ENCODE data around the gene RBM20. TPM values are rescaled to one million over a fixed set of nuclear protein-coding genes. Genes with fewer than 3 reads are reported as not detected.

RBM20 gene
- total RNA-seq, 8 experiments from 2014 or later, result 0.31 to 19.1 (median 8.8) TPM

Other genes starting within 250 kb of the RBM20 start
- 10 to 100 TPM in 2 of 8 experiments, 1 to 10 TPM in 6; 2.5 to 24.4 (median 4.1) TPM for gene DUSP5, start 146.4 kb upstream of the RBM20 start, total RNA-seq
- 10 to 100 TPM; 15.2 to 92.6 (median 46.6) TPM for gene SMC3, start 76.6 kb upstream of the RBM20 start, total RNA-seq
- gene PDCD4, start 227.6 kb downstream of the RBM20 start, total RNA-seq, result 100 to 1,000 TPM in 1 of 8 experiments, 10 to 100 TPM in 7; 34.2 to 141 (median 55.0) TPM

All from motor neuron (in vitro differentiated cells).